ENCODE measurements around the gene C2CD5.
"Not testable (repeated sequence)": the region's sequence is repeated elsewhere in the genome, so short reads cannot be mapped to it uniquely, and the experiment has no call there.

C2CD5 gene

GRCh38 chr12:22536346-22536945, 7.9 kb downstream of the C2CD5 start:
- no peak for DNase-seq

- no peak for DNase-seq
These were observed 8.9 kb downstream of the C2CD5 start for GRCh38 chr12:22535478-22535877.

DNA sequence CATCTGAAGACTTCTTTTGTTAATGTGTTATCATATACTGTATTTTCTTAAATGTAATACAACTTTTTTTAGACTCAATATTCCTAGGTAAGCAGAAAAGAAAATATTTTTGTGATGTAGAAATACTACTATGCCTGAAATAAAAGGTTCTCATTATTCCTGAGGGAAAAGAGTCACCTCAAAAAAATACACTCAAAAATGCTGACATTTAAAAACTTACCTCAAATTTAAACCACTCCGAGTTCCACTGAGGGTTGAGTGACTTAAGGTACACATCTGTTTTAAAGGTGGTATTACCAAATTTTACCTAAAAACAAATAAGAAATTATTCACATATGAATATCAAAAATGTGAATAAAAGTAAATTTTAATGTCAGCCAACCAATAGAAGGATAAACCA, 9.3 kb downstream of the C2CD5 start:
- DNase-seq: no peak

- no peak for DNase-seq
These were observed 11.2 kb downstream of the C2CD5 start for GRCh38 chr12:22533155-22533554.

DNA sequence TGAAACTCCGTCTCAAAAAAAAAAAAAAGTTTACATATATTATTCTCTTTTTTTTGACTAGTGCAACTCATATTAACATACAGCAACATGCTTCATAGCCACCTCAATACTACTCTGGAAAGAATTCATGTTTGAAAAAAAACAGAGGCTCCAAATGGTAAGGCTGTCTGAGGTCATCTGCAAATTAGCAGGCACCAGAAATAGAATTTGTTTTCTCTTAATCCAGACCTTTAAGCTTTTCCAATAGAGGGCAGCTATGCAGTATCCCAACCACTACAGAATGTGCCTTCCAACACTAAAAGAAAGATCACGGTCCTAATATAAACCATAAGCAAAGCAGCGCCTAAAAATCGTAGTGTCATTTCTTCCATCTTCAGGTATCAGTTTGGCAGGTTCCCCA, 12.0 kb downstream of the C2CD5 start:
- DNase-seq: no peak

DNA sequence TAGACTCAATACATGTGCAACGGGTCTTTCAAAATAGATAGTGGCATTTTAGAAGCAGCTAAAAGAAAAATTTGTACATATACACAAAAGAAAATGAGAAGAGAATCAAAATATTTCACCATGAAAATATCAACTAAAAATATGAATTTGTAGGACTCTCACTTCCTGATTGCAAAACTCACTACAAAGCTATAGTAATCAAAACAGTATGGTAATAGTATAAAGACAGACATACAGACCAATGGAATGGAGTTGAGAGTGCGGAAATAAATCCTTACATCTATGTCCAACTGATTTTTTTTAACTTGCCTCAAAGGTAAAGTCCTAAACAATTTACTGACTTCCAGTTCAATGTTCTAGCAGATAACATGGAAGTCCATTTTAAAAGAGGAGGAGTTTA, 13.1 kb downstream of the C2CD5 start:
- DNase-seq: no peak

- no peak for DNase-seq
These were observed 14.9 kb downstream of the C2CD5 start for GRCh38 chr12:22529281-22530060.

- no peak for DNase-seq
These were observed 16.3 kb downstream of the C2CD5 start for GRCh38 chr12:22527999-22528398.

DNA sequence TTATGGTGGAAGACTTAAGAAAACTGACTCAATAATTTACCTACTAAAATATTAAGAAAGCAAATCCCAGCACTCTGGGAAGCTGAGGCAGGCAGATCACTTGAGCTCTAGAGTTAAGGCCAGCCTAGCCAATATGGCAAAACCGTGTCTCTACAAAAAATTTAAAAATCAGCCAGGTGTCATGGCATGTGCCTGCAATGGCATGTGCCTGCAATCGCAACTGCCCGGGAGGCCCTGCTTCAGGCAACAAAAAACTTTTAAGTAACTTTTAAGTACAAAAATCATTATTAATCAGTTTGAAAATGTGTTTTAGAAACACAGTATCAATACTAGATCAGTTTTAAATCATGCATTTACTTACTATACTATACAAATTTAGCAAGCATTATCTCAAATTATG, 17.5 kb downstream of the C2CD5 start:
- DNase-seq: no peak

DNA sequence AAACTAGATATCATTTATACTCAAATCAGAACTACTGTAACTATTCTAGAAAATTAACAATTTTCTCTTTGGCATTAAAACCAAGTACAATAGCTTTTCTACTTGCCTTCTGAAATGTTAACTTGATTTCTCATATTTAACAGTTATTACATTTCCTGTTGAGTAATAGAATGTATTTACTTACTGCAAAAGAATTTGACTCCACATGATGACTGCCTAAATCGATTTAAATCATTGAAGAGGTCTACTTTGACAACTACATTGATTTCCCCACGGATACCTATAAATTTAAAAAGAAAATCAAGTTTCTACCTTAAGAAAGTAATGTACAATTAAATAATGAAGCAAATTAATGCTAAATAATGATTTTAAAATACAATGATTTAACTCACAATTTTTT, 18.9 kb downstream of the C2CD5 start:
- DNase-seq: no peak

- DNase-seq: no peak
These were observed 25.3 kb downstream of the C2CD5 start for GRCh38 chr12:22518998-22519397.

GRCh38 chr12:22518060-22518719, 26.2 kb downstream of the C2CD5 start:
- DNase-seq: no peak

DNA sequence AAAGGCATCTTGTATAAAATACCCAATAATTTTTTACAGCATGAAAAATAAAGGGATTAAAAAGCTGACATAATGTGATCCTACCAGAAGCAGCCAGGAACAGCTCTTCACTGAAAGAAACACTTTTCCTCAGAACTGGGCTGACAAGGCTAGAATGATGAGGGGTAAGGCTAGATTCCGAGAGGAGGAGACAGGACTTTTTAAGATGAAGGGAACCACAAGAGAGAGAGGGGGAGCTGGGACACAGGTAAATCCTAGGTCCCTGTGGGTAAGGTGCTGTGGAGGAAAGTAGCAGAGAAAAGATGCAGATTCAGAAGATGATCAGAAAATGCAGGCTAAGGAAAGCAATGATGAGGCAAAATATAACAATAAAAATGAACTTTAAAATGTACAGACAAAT, 29.5 kb downstream of the C2CD5 start:
- no peak for DNase-seq

- no peak for DNase-seq
These were observed 38.5 kb downstream of the C2CD5 start for GRCh38 chr12:22505826-22506225.

DNA sequence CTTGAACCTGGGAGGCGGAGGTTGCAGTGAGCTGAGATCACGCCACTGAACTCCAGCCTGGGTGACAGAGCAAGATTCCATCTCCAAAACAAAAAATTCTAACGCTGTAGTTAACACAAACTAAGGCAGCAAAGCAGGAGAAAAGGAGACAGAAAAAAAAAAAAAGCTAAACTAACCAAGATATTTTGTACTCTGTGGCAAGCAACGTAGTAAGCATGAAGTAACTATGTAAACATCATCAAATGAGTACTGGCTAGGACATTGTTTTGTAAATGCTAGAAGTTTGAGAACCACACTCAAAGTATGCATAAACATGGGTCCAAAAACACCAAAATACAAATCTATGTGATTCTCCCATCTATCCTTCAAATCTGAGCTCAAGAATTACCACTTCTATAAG, 44.2 kb downstream of the C2CD5 start:
- DNase-seq: no peak

- DNase-seq: no peak
These were observed 44.9 kb downstream of the C2CD5 start for GRCh38 chr12:22499445-22499844.

DNA sequence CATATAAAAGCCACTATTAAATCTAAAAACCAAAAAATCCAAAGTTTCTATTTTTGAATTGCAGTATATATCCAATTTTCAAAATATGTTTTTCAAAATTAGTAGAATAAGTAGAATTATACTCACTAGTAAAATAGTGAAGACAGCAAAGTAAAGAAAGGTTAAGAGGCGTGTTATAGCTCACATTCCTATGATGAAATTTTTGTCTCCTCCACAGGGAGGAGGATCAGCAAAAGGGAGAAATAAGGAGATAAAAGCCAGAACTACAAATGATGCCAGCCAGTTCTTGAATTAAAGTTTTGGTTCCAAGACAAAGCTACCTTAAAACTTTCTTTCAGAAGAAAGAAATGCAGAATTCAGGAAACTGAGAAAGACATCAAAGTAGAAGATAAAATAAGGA, 50.0 kb downstream of the C2CD5 start:
- DNase-seq: no peak

- no peak for DNase-seq
These were observed 53.3 kb downstream of the C2CD5 start for GRCh38 chr12:22491034-22491433.

DNA sequence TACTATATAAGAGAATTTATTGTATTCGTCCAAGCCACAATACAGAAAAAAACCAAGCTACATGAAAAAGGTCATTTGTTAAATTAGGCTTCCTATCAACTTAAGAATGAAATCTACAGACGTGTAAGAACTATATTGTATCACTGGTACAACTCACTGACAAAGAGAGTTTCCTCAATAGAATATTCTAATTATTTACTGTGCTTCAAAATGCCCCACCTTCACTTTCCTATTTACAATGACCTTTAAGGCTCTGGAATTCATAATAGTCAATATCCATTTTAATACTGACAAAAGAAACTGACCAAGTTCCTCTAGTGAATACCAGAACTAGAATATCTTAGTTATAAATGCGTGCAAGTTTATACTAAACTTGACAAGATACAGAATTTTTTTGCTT, 55.9 kb downstream of the C2CD5 start:
- DNase-seq: no peak

DNA sequence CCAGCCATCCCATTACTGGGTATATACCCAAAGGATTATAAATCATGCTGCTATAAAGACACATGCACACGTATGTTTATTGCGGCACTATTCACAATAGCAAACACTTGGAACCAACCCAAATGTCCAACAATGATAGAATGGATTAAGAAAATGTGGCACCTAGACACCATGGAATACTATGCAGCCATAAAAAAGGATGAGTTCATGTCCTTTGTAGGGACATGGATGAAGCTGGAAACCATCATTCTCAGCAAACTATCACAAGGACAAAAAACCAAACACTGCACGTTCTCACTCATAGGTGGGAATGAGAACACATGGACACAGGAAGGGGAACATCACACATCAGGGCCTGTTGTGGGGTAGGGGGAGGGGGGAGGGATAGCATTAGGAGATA, 56.7 kb downstream of the C2CD5 start:
- DNase-seq: not testable (repeated sequence)

GRCh38 chr12:22481547-22482104, 62.7 kb downstream of the C2CD5 start:
- no peak for DNase-seq

- not testable (repeated sequence) for DNase-seq
These were observed 63.5 kb downstream of the C2CD5 start for GRCh38 chr12:22480814-22481213.

- no peak for DNase-seq
These were observed 64.3 kb downstream of the C2CD5 start for GRCh38 chr12:22480016-22480415.

- DNase-seq: no peak
These were observed 66.5 kb downstream of the C2CD5 start for GRCh38 chr12:22477894-22478287.

Measured in CD4-positive, alpha-beta T cell treated with Interleukin-6 for 4 hours (primary cell).